H1 (cell line): Measurements from ENCODE around the gene CALM3. TPM values are rescaled to one million over a fixed set of nuclear protein-coding genes. Genes with fewer than 3 reads are reported as not detected.

Experiments used
- ATF2 ChIP-seq: IDR thresholded peaks from 2 replicates; pipeline ENCODE4 v1.6.1; 2012; ENCODE audit warnings: low read length, inconsistent platforms
- CBX8 ChIP-seq: fragments of 300-800, 300-1000 bp; sonication (generic); IDR thresholded peaks from 2 replicates; pipeline ENCODE4 v1.7.1; 2016; ENCODE audit warnings: low read depth, low read length, borderline replicate concordance
- CHD7 ChIP-seq: fragments of 300-600 bp; sonication (generic); IDR thresholded peaks from 2 replicates; pipeline ENCODE4 v1.7.1; 2012; ENCODE audit warnings: low read length, moderate library complexity, mild to moderate bottlenecking, inconsistent platforms; ENCODE audit not compliant: insufficient replicate concordance
- CREB1 ChIP-seq: IDR thresholded peaks from 2 replicates; pipeline ENCODE4 v1.6.1; 2012; ENCODE audit warnings: inconsistent platforms
- CTBP2 ChIP-seq: IDR thresholded peaks from 2 replicates; pipeline ENCODE4 v1.7.0; 2011; ENCODE audit warnings: borderline replicate concordance, mild to moderate bottlenecking, moderate library complexity, mixed read lengths, low read length; ENCODE audit not compliant: insufficient read depth, insufficient read length
- HDAC6 ChIP-seq: IDR thresholded peaks from one replicate; pipeline ENCODE4 v1.7.1; 2012; ENCODE audit warnings: low read depth, mild to moderate bottlenecking, inconsistent platforms, low read length, moderate library complexity
- KDM1A ChIP-seq: fragments of 200-600, 300-600 bp; sonication (generic); IDR thresholded peaks from 2 replicates; pipeline ENCODE4 v1.7.1; 2016; ENCODE audit warnings: mild to moderate bottlenecking, low read length, borderline replicate concordance
- PHF8 ChIP-seq: fragments of 200-600 bp; sonication (generic); conservative IDR thresholded peaks from 2 replicates; pipeline ENCODE4 v1.7.1; 2012; ENCODE audit warnings: low read depth, mild to moderate bottlenecking, inconsistent platforms, low read length, moderate library complexity
- POLR2AphosphoS5 ChIP-seq: IDR thresholded peaks from 2 replicates; pipeline ENCODE4 v1.6.1; 2011; ENCODE audit warnings: low read depth, low read length
- RXRA ChIP-seq: IDR thresholded peaks from 2 replicates; pipeline ENCODE4 v1.6.1; 2011; ENCODE audit warnings: low read depth, mild to moderate bottlenecking, low read length, moderate library complexity; ENCODE audit not compliant: insufficient read depth
- SP1 ChIP-seq: IDR thresholded peaks from 2 replicates; pipeline ENCODE4 v1.6.1; 2011; ENCODE audit warnings: low read depth, low read length
- polyA plus RNA-seq, 7 experiments: library from polyadenylated mRNA; depleted of rRNA in 3 of 7; stranded (reverse) in 5 of 7; unstranded in 2 of 7; fragments of >200 nt in 5 of 7; fragments of 200-250 nt in 2 of 7; gene quantifications; 1 replicate in 5 of 7; 2 replicates in 1 of 7; 4 replicates in 1 of 7; pipeline versions ENCODE4 v1.2.1 to v1.2.3, GENCODE V29; 2011 to 2013; ENCODE audit warnings: missing spikeins in 2 of 7, mixed read lengths in 2 of 7
- total RNA-seq: library from RNA; stranded (reverse); fragmentation: NEBNext Ultra II Directional; extraction: Animal tissue kit (Norgen Biotek cat#: 25700); gene quantifications from 2 replicates; pipeline ENCODE4 v1.2.1, GENCODE V29; 2021

The CALM3 gene
- total and polyA plus RNA-seq, 2 of the 8 experiments (the other 6 are each of a cell fraction or from before 2014, with no cell fraction given), result 315 to 326 TPM

GRCh38 chr19:46611776-46612175 is 10.6 kb downstream of the CALM3 start (continued):
- no peak for TF ChIP-seq CHD7
- no peak for TF ChIP-seq HDAC6
- TF ChIP-seq RXRA, result no peak
- no peak for TF ChIP-seq PHF8
- TF ChIP-seq CTBP2, result no peak
- no peak for TF ChIP-seq SP1
- TF ChIP-seq CREB1, result no peak
- no peak for TF ChIP-seq CBX8
- TF ChIP-seq KDM1A, result no peak
- TF ChIP-seq ATF2, result no peak
- TF ChIP-seq POLR2AphosphoS5, result no peak
